ENCODE results near the gene NRP1.
"Not testable (repeated sequence)": the region's sequence is repeated elsewhere in the genome, so short reads cannot be mapped to it uniquely, and the experiment has no call there.

The NRP1 gene

GRCh38 chr10:33241351-33241750 is 93.1 kb downstream of the NRP1 start:
- in situ Hi-C loops (cut with MboI; ENCODE audit: low sequenced_read_pairs) = no loop called here

GRCh38 chr10:33240931-33241330 is 93.5 kb downstream of the NRP1 start:
- in situ Hi-C loops (cut with MboI; ENCODE audit: low sequenced_read_pairs) = no loop called here

- in situ Hi-C loops (cut with MboI; ENCODE audit: low sequenced_read_pairs) = no loop called here
Measured at GRCh38 chr10:33240258-33240657, 94.2 kb downstream of the NRP1 start.

- in situ Hi-C loops (cut with MboI; ENCODE audit: low sequenced_read_pairs) = no loop called here
Measured at GRCh38 chr10:33239257-33239656, 95.2 kb downstream of the NRP1 start.

- in situ Hi-C loops (cut with MboI; ENCODE audit: low sequenced_read_pairs) = no loop called here
Measured at GRCh38 chr10:33238643-33239042, 95.8 kb downstream of the NRP1 start.

GRCh38 chr10:33237736-33238624 is 96.5 kb downstream of the NRP1 start:
- in situ Hi-C loops (cut with MboI; ENCODE audit: low sequenced_read_pairs) = no loop called here

- in situ Hi-C loops (cut with MboI; ENCODE audit: low sequenced_read_pairs) = no loop called here
Measured at GRCh38 chr10:33236916-33237315, 97.6 kb downstream of the NRP1 start.

- in situ Hi-C loops (cut with MboI; ENCODE audit: low sequenced_read_pairs) = no loop called here
Measured at GRCh38 chr10:33235951-33236350, 98.5 kb downstream of the NRP1 start.

- in situ Hi-C loops (cut with MboI; ENCODE audit: low sequenced_read_pairs) = no loop called here
Measured at GRCh38 chr10:33235251-33235884, 99.1 kb downstream of the NRP1 start.

GRCh38 chr10:33234831-33235237 is 99.6 kb downstream of the NRP1 start:
- in situ Hi-C loops (cut with MboI; ENCODE audit: low sequenced_read_pairs) = no loop called here

- in situ Hi-C loops (cut with MboI; ENCODE audit: low sequenced_read_pairs) = no loop called here
Measured at GRCh38 chr10:33233635-33234034, 100.8 kb downstream of the NRP1 start.

- in situ Hi-C loops (cut with MboI; ENCODE audit: low sequenced_read_pairs) = no loop called here
Measured at GRCh38 chr10:33233221-33233620, 101.2 kb downstream of the NRP1 start.

GRCh38 chr10:33231621-33232350 is 102.7 kb downstream of the NRP1 start:
- in situ Hi-C loops (cut with MboI; ENCODE audit: low sequenced_read_pairs) = no loop called here

- in situ Hi-C loops (cut with MboI; ENCODE audit: low sequenced_read_pairs) = no loop called here
Measured at GRCh38 chr10:33229949-33230267, 104.6 kb downstream of the NRP1 start.

- in situ Hi-C loops (cut with MboI; ENCODE audit: low sequenced_read_pairs) = no loop called here
Measured at GRCh38 chr10:33229252-33229948, 105.1 kb downstream of the NRP1 start.

GRCh38 chr10:33228426-33228825 is 106.0 kb downstream of the NRP1 start:
- in situ Hi-C loops (cut with MboI; ENCODE audit: low sequenced_read_pairs) = no loop called here

- in situ Hi-C loops (cut with MboI; ENCODE audit: low sequenced_read_pairs) = no loop called here
Measured at GRCh38 chr10:33227489-33227888, 107.0 kb downstream of the NRP1 start.

GRCh38 chr10:33224251-33224965 is 110.1 kb downstream of the NRP1 start:
- in situ Hi-C loops (cut with MboI; ENCODE audit: low sequenced_read_pairs) = no loop called here

GRCh38 chr10:33223326-33224000 is 111.0 kb downstream of the NRP1 start:
- in situ Hi-C loops (cut with MboI; ENCODE audit: low sequenced_read_pairs) = no loop called here

GRCh38 chr10:33222304-33222703 is 112.2 kb downstream of the NRP1 start:
- in situ Hi-C loops (cut with MboI; ENCODE audit: low sequenced_read_pairs) = not testable (repeated sequence)

Measured in HL-60/S4 treated with retinoic acid at 250 ng/mL for 4 days and 3 days (cell line).